Measurements from ENCODE around the gene IGSF23.
A peak's percentile ranks its signal among the peaks of the same experiment; 100 is the strongest.

Gene IGSF23, protein sequence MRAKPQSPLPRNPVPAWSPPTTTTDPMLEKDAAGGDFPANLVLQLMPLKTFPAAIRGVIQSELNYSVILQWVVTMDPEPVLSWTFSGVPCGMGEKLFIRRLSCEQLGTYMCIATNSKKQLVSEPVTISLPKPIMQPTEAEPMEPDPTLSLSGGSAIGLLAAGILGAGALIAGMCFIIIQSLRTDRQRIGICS

DNA sequence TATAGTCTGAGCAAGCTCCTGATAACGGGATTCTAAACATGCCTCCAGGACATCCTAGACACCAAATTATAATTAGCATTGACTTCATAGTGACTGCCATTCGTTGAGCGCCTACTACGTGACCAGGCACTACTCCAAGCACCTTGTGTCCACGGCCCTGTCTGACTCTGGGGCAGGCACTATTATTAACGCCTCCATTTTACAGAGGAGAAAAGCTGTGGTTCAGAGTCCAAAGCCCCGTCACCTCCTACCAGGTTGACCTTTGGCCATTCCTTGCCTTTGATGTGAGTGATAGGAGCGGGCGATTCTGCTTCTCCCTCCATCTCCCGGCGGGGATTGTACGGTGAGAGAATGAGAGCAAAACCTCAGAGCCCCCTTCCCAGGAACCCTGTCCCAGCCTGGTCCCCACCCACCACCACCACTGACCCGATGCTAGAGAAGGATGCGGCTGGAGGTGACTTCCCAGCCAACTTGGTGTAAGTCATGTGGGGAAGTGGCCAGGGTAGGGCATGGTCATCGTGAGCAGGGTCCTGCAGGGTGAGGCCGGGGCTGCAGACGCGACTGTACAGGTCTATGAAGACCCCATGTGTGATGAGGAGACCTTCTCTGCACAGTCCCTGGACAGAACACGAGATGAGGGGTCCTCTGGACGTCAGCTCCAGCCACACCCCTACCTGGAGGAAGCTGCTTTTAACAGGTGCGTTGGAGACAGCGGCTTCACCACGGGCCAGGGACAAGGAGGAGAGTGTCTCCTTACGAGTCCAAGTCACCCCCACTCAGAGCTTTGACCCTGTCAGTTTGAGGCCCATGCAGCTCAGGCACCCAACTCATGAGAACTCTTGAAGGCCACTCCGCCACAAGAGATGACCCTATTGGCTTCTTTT is at the start of gene IGSF23:
IGSF23 (plus strand) TSS at position 269 of the 884 bp plus-strand sequence; CDS start at position 352, 83 bp downstream.
- DNase-seq = no peak

- no peak for DNase-seq
Observed at GRCh38 chr19:44566984-44567383, 46.4 kb upstream of the IGSF23 start.

- DNase-seq = no peak
Observed at GRCh38 chr19:44567745-44568144, 45.6 kb upstream of the IGSF23 start.

DNA sequence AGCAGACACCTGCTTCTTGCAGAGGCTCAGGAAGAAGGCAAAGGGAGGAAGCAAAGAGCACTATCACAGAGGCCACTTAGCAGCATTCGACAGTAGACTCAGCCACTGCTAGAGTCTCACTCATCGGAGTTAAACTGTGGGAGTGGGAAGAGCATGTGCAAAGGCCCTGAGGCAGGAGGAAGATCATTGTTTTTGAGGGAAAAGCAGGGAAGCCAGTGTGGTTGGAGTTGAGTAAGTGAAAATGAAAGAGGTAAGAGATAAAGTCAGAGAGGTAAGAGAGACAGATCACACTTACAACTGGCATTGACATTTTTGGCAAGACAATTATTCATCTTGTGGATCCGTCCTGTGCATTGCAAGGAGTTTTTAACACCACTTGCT is 42.8 kb upstream of the IGSF23 start:
- DNase-seq = no peak

- DNase-seq = peak; percentile 78
Observed at GRCh38 chr19:44570984-44571684, 42.2 kb upstream of the IGSF23 start.

DNA sequence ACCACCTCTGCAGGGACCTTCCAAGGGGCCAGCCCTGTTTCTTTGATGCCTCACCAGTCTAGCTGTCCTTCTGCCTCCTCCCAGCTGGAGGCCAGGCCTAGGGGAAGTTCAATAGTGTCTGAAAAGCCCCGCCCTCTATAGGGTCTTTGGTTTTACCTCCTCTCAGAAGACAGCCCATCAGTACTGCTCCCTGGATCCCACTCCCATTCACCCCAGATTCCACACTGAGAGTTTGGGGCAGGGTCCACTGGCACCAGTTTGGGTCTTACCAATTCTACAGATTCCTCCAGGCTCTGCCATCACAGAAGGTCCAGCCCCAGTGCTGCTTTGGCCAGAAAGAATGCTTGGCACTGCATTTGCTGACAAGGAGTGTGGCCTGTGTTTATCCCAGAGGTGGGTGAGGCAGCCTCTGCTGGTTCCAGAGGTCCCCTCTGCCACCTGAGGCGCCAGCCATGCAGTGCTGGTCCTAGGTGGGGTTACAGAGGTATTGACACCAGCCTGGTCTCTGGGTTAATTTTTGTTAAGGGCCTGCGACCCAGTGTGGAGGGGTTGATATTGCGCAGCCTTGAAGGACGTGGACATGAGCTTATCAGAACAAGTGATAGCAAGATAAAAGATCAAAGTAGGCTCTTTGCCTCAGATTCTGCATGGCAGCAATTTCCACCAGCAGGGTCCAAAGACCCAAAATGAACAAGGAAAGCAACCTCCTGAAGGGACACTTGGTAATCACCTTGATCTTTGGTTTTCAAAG is 41.4 kb upstream of the IGSF23 start:
- no peak for DNase-seq

- no peak for DNase-seq
Observed at GRCh38 chr19:44572581-44572900, 40.8 kb upstream of the IGSF23 start.

GRCh38 chr19:44573183-44573582 is 40.2 kb upstream of the IGSF23 start:
- no peak for DNase-seq

DNA sequence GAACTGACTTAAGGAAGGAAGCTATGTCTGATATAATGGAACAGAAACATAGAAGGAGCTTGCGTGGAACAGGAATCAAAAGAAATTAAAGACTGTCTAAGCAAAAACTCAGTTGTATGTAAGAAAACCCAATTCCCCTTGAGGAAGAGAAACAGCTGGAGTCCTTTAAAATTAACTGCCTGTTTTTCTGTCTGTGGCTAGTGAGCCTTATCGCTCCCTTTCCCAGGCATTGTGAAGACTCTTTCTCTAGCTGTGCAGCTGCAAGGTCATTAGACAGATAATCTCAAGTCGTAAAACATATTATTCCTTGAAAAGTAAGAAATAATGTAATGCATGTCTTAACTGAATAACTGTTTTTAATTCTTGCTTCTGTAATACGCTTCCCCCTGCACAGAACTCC is 39.7 kb upstream of the IGSF23 start:
- no peak for DNase-seq

- no peak for DNase-seq
Observed at GRCh38 chr19:44574186-44574950, 39.0 kb upstream of the IGSF23 start.

DNA sequence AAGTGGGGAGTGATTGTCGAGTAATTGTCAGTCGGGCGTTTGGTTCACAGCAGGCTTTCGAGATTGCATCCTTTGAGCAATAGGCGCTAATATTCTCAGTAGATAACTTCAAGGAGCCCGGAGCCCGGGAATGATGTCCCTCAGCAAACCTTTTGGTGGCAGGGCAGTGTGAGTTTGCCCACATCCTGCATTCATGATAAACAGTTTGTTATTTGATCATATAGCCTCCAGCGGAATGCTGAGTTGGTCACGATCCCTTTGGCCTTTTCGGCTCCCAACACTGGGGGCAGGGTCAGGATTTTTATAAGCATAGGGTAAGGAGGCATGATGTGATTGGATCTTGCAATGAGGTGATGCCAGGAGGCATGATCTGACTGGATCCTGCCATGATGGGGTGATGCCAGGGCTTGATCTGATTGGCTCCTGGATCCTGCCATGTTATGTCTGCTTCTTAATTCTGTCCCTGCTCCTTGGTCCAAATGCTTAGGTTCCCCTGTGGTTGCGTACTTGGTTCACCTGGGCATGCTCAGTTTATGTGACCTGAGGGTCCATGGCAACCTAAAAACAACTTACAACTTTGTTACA is 38.2 kb upstream of the IGSF23 start:
- peak; percentile 24 for DNase-seq

- DNase-seq = peak; percentile 52
Observed at GRCh38 chr19:44576843-44577565, 36.4 kb upstream of the IGSF23 start.

- no peak for DNase-seq
Observed at GRCh38 chr19:44577566-44577874, 35.8 kb upstream of the IGSF23 start.

- no peak for DNase-seq
Observed at GRCh38 chr19:44579663-44580365, 33.5 kb upstream of the IGSF23 start.

DNA sequence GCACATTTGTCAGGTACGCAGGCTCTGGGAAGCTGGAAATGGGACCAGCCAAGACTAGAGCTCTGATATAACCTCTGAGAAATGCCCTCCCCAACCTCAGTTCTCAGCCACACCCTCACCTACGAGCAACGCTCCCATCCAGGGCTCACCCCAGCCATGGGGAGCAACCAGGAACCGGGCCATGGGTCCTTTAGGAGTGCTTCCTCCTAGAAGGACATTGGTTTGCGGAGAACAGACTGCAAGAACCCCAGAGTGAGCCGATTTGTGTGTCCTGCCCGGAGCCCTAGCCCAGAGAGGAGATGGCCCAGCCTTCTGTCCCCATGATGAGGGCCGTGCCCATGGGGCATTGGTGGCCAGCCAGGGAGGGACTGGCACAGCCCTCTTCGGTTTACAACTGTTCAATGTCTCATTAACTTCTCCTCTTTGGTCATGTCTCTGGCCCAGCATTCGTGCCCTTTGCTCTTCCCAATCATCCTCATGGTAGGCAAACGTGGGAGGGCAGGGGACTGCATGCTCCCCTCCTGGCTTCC is 32.9 kb upstream of the IGSF23 start:
- no peak for DNase-seq

- DNase-seq = no peak
Observed at GRCh38 chr19:44581288-44581687, 32.1 kb upstream of the IGSF23 start.

DNA sequence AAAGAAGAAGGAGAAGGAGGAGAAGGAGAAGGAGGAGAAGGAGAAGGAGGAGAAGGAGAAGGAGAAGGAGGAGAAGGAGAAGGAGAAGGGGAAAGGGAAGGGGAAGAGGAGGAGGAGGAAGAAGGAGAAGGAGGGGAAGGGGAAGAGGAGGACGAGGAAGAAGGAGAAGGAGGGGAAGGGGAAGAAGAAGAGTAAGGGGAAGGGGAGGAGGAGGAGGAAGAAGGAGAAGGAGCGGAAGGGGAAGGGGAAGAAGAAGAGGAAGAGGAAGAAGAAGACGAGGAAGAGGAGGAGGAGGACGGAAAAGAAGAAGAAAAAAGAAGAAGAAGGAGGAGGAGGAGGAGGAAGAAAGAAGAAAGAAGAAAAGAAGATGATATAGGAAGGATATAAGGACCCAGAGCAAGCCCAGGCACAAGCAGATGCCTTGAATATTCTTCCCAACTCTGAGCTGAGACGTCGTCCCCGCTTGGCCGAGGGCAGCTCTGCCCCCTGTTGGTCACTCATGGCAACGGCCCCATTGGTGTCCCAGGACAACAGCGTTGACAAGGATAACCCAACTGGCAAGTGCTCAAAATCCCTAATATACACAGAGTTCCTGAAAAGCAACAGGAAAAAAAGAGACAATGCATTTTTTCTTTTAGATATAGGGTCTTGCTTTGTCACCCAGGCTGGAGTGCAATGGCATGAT is 30.6 kb upstream of the IGSF23 start:
- DNase-seq = peak; percentile 35

GRCh38 chr19:44585371-44586133 is 27.8 kb upstream of the IGSF23 start:
- peak; percentile 65 for DNase-seq

All from fibroblast of skin of right biceps (primary cell).